ENCODE data around the gene GPC6.

GPC6 gene

DNA sequence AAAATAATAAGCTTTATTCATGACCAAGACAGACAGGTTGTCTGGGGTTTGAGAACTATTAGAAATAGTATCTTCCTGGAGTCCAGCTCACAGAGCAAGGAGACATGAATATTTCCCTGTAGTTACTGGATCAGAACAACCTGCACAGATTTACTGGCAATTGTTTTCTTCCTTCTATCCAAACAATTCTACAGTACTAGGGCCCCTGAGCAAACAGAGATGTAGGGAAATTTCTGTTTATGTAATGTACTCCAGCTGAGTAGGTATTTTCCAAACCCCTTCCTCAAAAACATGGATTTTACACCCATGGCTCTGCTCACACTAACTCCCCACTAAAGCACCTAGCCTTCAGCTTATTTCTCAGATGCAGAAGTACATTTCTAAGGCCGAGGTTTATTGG lies 557.6 kb downstream of the GPC6 start:
- no peak for TF ChIP-seq CTCF (IDR thresholded peaks at IDR 0.05; ENCODE audit: unreplicated experiment in 3 of 3)
- Mint-ChIP-seq H3K36me3 (ENCODE audit: low read depth) (peaks cover 4% of the 10 kb centered on the region), H3K4me1 (no peaks in the 10 kb centered on the region), H3K27ac (peak overlapping the region in 1 of 3 experiments; percentile 78), H3K4me3 (no peak overlapping the region), H3K9me3 (no peaks in the 10 kb centered on the region), H3K27me3 (ENCODE audit: low read depth) (no peaks in the 10 kb centered on the region)

GRCh38 chr13:93786846-93787489 lies 560.4 kb downstream of the GPC6 start:
- H3K27ac Mint-ChIP-seq, result no peak overlapping the region
- H3K4me1 Mint-ChIP-seq, result no peaks in the 10 kb centered on the region
- TF ChIP-seq CTCF (IDR thresholded peaks at IDR 0.05; ENCODE audit: unreplicated experiment in 3 of 3), result no peak

GRCh38 chr13:93788456-93788855 lies 561.8 kb downstream of the GPC6 start:
- no peak for TF ChIP-seq CTCF (IDR thresholded peaks at IDR 0.05; ENCODE audit: unreplicated experiment in 3 of 3)
- no peak overlapping the region for H3K4me3 Mint-ChIP-seq
- peaks cover 4% of the 10 kb centered on the region for H3K36me3 Mint-ChIP-seq (ENCODE audit: low read depth)
- no peaks in the 10 kb centered on the region for H3K27me3 Mint-ChIP-seq (ENCODE audit: low read depth)
- no peaks in the 10 kb centered on the region for H3K9me3 Mint-ChIP-seq
- no peak overlapping the region for H3K27ac Mint-ChIP-seq
- no peaks in the 10 kb centered on the region for H3K4me1 Mint-ChIP-seq

More at GRCh38 chr13:93786846-93787489, 560.4 kb downstream of the GPC6 start:
- Mint-ChIP-seq H3K9me3 (no peaks in the 10 kb centered on the region), H3K4me3 (no peak overlapping the region), H3K36me3 (ENCODE audit: low read depth) (peaks cover 4% of the 10 kb centered on the region), H3K27me3 (ENCODE audit: low read depth) (no peaks in the 10 kb centered on the region)

- no peaks in the 10 kb centered on the region for H3K9me3 Mint-ChIP-seq
- no peak overlapping the region for H3K27ac Mint-ChIP-seq
- H3K36me3 Mint-ChIP-seq (ENCODE audit: low read depth), result no peaks in the 10 kb centered on the region
- no peak for TF ChIP-seq CTCF (IDR thresholded peaks at IDR 0.05; ENCODE audit: unreplicated experiment in 3 of 3)
- H3K27me3 Mint-ChIP-seq (ENCODE audit: low read depth), result no peaks in the 10 kb centered on the region
- H3K4me3 Mint-ChIP-seq, result no peak overlapping the region
- H3K4me1 Mint-ChIP-seq, result no peaks in the 10 kb centered on the region
Observed at GRCh38 chr13:93789058-93789457, 562.5 kb downstream of the GPC6 start.

- no peaks in the 10 kb centered on the region for H3K9me3 Mint-ChIP-seq
- H3K27ac Mint-ChIP-seq, result no peak overlapping the region
- no peaks in the 10 kb centered on the region for H3K4me1 Mint-ChIP-seq
- no peak overlapping the region for H3K4me3 Mint-ChIP-seq
- H3K36me3 Mint-ChIP-seq (ENCODE audit: low read depth), result no peaks in the 10 kb centered on the region
- H3K27me3 Mint-ChIP-seq (ENCODE audit: low read depth), result no peaks in the 10 kb centered on the region
- TF ChIP-seq CTCF (IDR thresholded peaks at IDR 0.05; ENCODE audit: unreplicated experiment in 3 of 3), result no peak
Observed at GRCh38 chr13:93794197-93794885, 567.7 kb downstream of the GPC6 start.

DNA sequence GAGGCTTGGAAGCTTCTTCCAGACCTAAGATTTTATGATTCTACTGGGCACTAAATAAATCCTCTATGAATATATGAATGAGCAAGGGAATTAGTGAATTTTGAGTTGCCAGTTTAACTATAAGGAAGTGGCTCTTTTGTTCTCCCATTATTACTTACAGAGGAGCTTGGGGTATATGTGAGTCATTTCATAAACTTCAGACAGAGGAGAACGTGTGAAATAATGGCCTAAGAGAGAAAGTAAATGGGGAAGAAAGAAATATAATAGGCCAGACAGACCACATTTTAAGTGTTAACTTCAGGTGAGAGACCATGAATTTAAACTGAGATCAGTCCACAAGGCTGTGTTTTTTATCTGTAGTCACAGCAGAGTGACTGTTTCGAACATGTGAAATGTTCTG lies 570.9 kb downstream of the GPC6 start:
- Mint-ChIP-seq H3K4me1 (no peaks in the 10 kb centered on the region), H3K27ac (no peak overlapping the region), H3K36me3 (ENCODE audit: low read depth) (no peaks in the 10 kb centered on the region), H3K9me3 (no peaks in the 10 kb centered on the region), H3K4me3 (no peak overlapping the region), H3K27me3 (ENCODE audit: low read depth) (no peaks in the 10 kb centered on the region)
- TF ChIP-seq CTCF (IDR thresholded peaks at IDR 0.05; ENCODE audit: unreplicated experiment in 3 of 3), result no peak
